ENCODE data around the gene AACS. TPM values are rescaled to one million over a fixed set of nuclear protein-coding genes. Genes with fewer than 3 reads are reported as not detected.

Gene AACS
- total RNA-seq, 1 donor from 2014 or later = 77.6 TPM

GRCh38 chr12:125151284-125151683 is 86.0 kb downstream of the AACS start:
- Mint-ChIP-seq H3K27ac (ENCODE audit: unreplicated experiment) (no peak overlapping the region), H3K9me3 (ENCODE audit: unreplicated experiment) (no peaks in the 10 kb centered on the region), H3K4me3 (ENCODE audit: unreplicated experiment) (no peak overlapping the region), H3K27me3 (ENCODE audit: unreplicated experiment) (no peaks in the 10 kb centered on the region), H3K4me1 (ENCODE audit: unreplicated experiment) (no peaks in the 10 kb centered on the region), H3K36me3 (ENCODE audit: low read depth, unreplicated experiment) (peaks cover 4% of the 10 kb centered on the region)
- TF ChIP-seq CTCF (IDR thresholded peaks at IDR 0.05; ENCODE audit: unreplicated experiment) = no peak
- DNase-seq (ENCODE audit: low spot score) = no peak

- DNase-seq (ENCODE audit: low spot score) = no peak
- H3K27me3 Mint-ChIP-seq (ENCODE audit: unreplicated experiment) = no peaks in the 10 kb centered on the region
- no peak overlapping the region for H3K27ac Mint-ChIP-seq (ENCODE audit: unreplicated experiment)
- no peaks in the 10 kb centered on the region for H3K36me3 Mint-ChIP-seq (ENCODE audit: low read depth, unreplicated experiment)
- H3K4me3 Mint-ChIP-seq (ENCODE audit: unreplicated experiment) = no peak overlapping the region
- H3K9me3 Mint-ChIP-seq (ENCODE audit: unreplicated experiment) = no peaks in the 10 kb centered on the region
- H3K4me1 Mint-ChIP-seq (ENCODE audit: unreplicated experiment) = no peaks in the 10 kb centered on the region
- no peak for TF ChIP-seq CTCF (IDR thresholded peaks at IDR 0.05; ENCODE audit: unreplicated experiment)
Measured at GRCh38 chr12:125152463-125152862, 87.2 kb downstream of the AACS start.

- Mint-ChIP-seq H3K27ac (ENCODE audit: unreplicated experiment) (no peak overlapping the region), H3K27me3 (ENCODE audit: unreplicated experiment) (peaks cover 2% of the 10 kb centered on the region), H3K9me3 (ENCODE audit: unreplicated experiment) (no peaks in the 10 kb centered on the region), H3K36me3 (ENCODE audit: low read depth, unreplicated experiment) (no peaks in the 10 kb centered on the region), H3K4me1 (ENCODE audit: unreplicated experiment) (no peaks in the 10 kb centered on the region), H3K4me3 (ENCODE audit: unreplicated experiment) (no peak overlapping the region)
- TF ChIP-seq CTCF (IDR thresholded peaks at IDR 0.05; ENCODE audit: unreplicated experiment) = no peak
- DNase-seq (ENCODE audit: low spot score) = no peak
Measured at GRCh38 chr12:125155366-125155765, 90.1 kb downstream of the AACS start.

- H3K27ac Mint-ChIP-seq (ENCODE audit: unreplicated experiment) = no peak overlapping the region
- H3K27me3 Mint-ChIP-seq (ENCODE audit: unreplicated experiment) = peaks cover 2% of the 10 kb centered on the region
- H3K4me3 Mint-ChIP-seq (ENCODE audit: unreplicated experiment) = no peak overlapping the region
- H3K36me3 Mint-ChIP-seq (ENCODE audit: low read depth, unreplicated experiment) = no peaks in the 10 kb centered on the region
- DNase-seq (ENCODE audit: low spot score) = no peak
- no peaks in the 10 kb centered on the region for H3K4me1 Mint-ChIP-seq (ENCODE audit: unreplicated experiment)
- no peaks in the 10 kb centered on the region for H3K9me3 Mint-ChIP-seq (ENCODE audit: unreplicated experiment)
- TF ChIP-seq CTCF (IDR thresholded peaks at IDR 0.05; ENCODE audit: unreplicated experiment) = no peak
Measured at GRCh38 chr12:125157177-125157576, 91.9 kb downstream of the AACS start.

DNA sequence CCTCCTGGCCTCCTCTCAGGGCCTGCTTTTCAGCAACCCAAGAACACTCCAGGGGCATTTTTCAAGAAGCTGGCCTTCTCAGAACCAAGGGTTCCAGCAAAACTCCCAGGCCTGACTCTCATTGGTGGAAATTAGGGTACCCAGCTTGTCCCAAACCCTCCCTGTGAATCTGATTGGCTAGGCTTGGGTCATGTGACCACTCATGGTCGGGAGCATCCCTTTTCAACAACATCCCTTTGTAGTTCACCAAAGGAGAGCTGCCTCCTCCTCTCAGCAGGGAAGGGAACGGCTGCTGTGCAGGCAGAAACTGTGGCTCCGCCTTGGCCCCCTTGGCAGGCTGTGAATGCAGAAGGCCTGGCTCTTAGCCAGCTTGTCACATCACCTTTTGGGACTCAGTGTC is 94.5 kb downstream of the AACS start:
- TF ChIP-seq CTCF (IDR thresholded peaks at IDR 0.05; ENCODE audit: unreplicated experiment) = no peak
- Mint-ChIP-seq H3K4me3 (ENCODE audit: unreplicated experiment) (no peak overlapping the region), H3K9me3 (ENCODE audit: unreplicated experiment) (no peaks in the 10 kb centered on the region), H3K36me3 (ENCODE audit: low read depth, unreplicated experiment) (no peaks in the 10 kb centered on the region), H3K4me1 (ENCODE audit: unreplicated experiment) (no peaks in the 10 kb centered on the region), H3K27me3 (ENCODE audit: unreplicated experiment) (peaks cover 2% of the 10 kb centered on the region), H3K27ac (ENCODE audit: unreplicated experiment) (no peak overlapping the region)
- DNase-seq (ENCODE audit: low spot score) = no peak

Measured in endothelial cell (in vitro differentiated cells).